Heart right ventricle (tissue), 16 donors: ENCODE results near the gene HOXA9. TPM values are rescaled to one million over a fixed set of nuclear protein-coding genes. Genes with fewer than 3 reads are reported as not detected.
A peak's percentile ranks its signal among the peaks of the same experiment; 100 is the strongest.

Experiments
- ATAC-seq, 8 donors: fragments of 200-7000 bp; cut with Tn5 transposase; one replicate each; pipeline ENCODE4 v1.9.1; 2020; ENCODE audit warnings: mild to moderate bottlenecking in 8 of 8, moderate library complexity in 8 of 8, moderate number of reproducible peaks in 1 of 8
- DNase-seq, 2 donors: peaks; one replicate each; pipeline ENCODE4 v3.0.0-alpha.2; 2020
- H3K27ac ChIP-seq, 10 donors: fragments of 200-600 bp; sonication (generic) in 2 of 10; one replicate each; pipeline versions ENCODE4 v1.5.0 to v1.8.0; 2020 to 2022; ENCODE audit warnings: mild to moderate bottlenecking in 3 of 10
- H3K27me3 ChIP-seq, 7 donors: fragments of 200-600 bp; one replicate each; pipeline ENCODE4 v1.8.0; 2021 to 2022; ENCODE audit warnings: mild to moderate bottlenecking in 2 of 7
- H3K36me3 ChIP-seq, 9 donors: fragments of 200-600 bp; sonication (generic) in 1 of 9; one replicate each; pipeline versions ENCODE4 v1.5.0 to v1.8.0; 2020 to 2022; ENCODE audit warnings: mild to moderate bottlenecking in 2 of 9
- H3K4me1 ChIP-seq, 9 donors: fragments of 200-600 bp; sonication (generic) in 1 of 9; one replicate each; pipeline versions ENCODE4 v1.5.0 to v1.8.0; 2020 to 2022; ENCODE audit warnings: mild to moderate bottlenecking in 4 of 9
- H3K4me3 ChIP-seq, 10 donors: fragments of 200-600 bp; sonication (generic) in 2 of 10; one replicate each; pipeline versions ENCODE4 v1.5.0 to v1.8.0; 2020 to 2022; ENCODE audit warnings: mild to moderate bottlenecking in 7 of 10, moderate library complexity in 2 of 10
- H3K9me3 ChIP-seq, 11 donors: fragments of 200-600 bp in 10 of 11; sonication (generic) in 2 of 11; one replicate each; pipeline versions ENCODE4 v1.5.0 to v1.8.0; 2013 to 2022; ENCODE audit warnings: mild to moderate bottlenecking in 2 of 11, control low read depth in 1 of 11, moderate library complexity in 1 of 11
- WGBS, 2 donors: extraction: QIAGEN DNeasy Blood & Tissue Kit; methylation state at CpG; one replicate each; pipeline ENCODE4 v1.1.7; 2013; ENCODE audit warnings: inconsistent platforms in 1 of 2; 5-methylcytosine and 5-hydroxymethylcytosine counted together
- intact Hi-C, 10 donors: fragments of 100-400 bp; cut with DNase I; formaldehyde crosslinking; loops; one replicate each; pipeline versions ENCODE4 v1.11.1 to v1.14.2; 2022
- polyA plus RNA-seq, 2 donors: library from polyadenylated mRNA; stranded (reverse); fragments of 200-250 nt; gene quantifications; one replicate each; pipeline ENCODE4 v1.2.3, GENCODE V29; 2013
- total RNA-seq, 10 donors: library from RNA; stranded (reverse); fragmentation: NEBNext Ultra II Directional in 3 of 10; extraction: Animal tissue kit (Norgen Biotek cat#: 25700) in 3 of 10; gene quantifications; one replicate each; pipeline versions ENCODE4 v1.2.1 to v1.2.4, GENCODE V29; 2021 to 2023
- TF ChIP-seq, protein P1 (sequence below), 9 donors: fragments of 200-600 bp; sonication (generic) in 2 of 9; IDR thresholded peaks; one replicate each; pipeline versions ENCODE4 v1.5.0 to v1.8.0; 2021 to 2022; ENCODE audit warnings: antibody characterized with exemption in 9 of 9, mild to moderate bottlenecking in 5 of 9, moderate library complexity in 1 of 9
- donor health status: Arrhythmogenic right ventricular cardiomyopathy.
- donor health status: ischemic (EF 13 %, LVEDD 7.1; RV severe dilation, severe dysfunction).
- donor health status: healthy with polysubstance abuse.
- donor health status: DM: no; HTN: yes; CAD: no.
- donor health status: DM: no; HTN: no; CAD: no.
- donor health status: ischemic (EF 25% LVEDD 6.9; RV normal size, moderate dysfunction).
- donor health status: ischemic (EF 25% LVEDD 5.7; RV mildly dilated, moderate dysfunction).
- donor health status: healthy.
- donor health status: DM: yes; HTN: yes; CAD: no.
- donor health status: Ischemic cardiomyopathy.
- donor health status: ischemic (EF 35%, LVEDD 5.7; RV mildly dilated, moderate dysfunction).
- donor health status: nonischemic (EF 11% LVEDD 7.7; RV severe dilation, severe dysfunction).
- donor health status: DM: yes; HTN: yes; CAD: no.
- donor health status: PGD.
- donor health status: ischemic (EF 29% LVEDD 5.4; RV normal size, mild dysfunction).
- donor health status: nonischemic (EF 23%, LVEDD 6.1; RV moderate dilation, normal function).

HOXA9 gene
- total and polyA plus RNA-seq, 12 donors: not detected

DNA sequence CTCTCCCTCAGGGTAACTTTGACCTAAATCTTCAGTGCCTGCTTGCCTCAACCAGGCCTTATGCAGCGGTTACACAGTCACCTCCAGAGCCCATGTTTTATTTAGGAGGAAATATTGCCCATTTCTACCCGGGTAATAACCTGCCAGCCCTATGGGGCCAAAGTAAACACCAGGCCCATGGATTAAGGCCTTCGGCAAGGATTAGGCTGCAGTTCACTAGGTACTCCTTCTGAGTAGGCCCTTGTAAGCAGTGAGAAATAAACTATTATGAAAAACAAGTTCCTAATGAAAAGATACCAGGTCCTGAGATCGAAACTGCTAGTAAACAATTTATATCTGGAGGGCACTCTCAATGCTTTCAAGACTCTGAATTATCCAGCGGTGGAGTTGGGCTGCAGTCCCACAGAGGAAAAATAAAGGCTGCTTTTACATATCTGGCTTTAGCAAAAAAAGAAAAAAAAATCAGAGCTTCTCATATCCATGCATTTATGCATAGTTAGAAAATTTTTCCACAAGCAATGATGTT is 12.5 kb upstream of the HOXA9 start:
- peaks cover 0 to 3% (median 0%) of the 10 kb centered on the region in 9 donors for H3K36me3 ChIP-seq
- WGBS, 2 donors: 78 to 81% methylated on average over 5 of the region's 5 CpGs
- intact Hi-C loops: no loop called here
- H3K27me3 ChIP-seq: peaks cover 72 to 100% (median 100%) of the 10 kb centered on the region in 7 donors
- no peaks in the 10 kb centered on the region for H3K9me3 ChIP-seq
- ATAC-seq (no peak), DNase-seq (no peak)
- H3K4me3 ChIP-seq: no peak overlapping the region
- H3K4me1 ChIP-seq: peaks cover 6 to 36% (median 24%) of the 10 kb centered on the region in 9 donors
- TF ChIP-seq, protein P1, sequence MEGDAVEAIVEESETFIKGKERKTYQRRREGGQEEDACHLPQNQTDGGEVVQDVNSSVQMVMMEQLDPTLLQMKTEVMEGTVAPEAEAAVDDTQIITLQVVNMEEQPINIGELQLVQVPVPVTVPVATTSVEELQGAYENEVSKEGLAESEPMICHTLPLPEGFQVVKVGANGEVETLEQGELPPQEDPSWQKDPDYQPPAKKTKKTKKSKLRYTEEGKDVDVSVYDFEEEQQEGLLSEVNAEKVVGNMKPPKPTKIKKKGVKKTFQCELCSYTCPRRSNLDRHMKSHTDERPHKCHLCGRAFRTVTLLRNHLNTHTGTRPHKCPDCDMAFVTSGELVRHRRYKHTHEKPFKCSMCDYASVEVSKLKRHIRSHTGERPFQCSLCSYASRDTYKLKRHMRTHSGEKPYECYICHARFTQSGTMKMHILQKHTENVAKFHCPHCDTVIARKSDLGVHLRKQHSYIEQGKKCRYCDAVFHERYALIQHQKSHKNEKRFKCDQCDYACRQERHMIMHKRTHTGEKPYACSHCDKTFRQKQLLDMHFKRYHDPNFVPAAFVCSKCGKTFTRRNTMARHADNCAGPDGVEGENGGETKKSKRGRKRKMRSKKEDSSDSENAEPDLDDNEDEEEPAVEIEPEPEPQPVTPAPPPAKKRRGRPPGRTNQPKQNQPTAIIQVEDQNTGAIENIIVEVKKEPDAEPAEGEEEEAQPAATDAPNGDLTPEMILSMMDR (IDR thresholded peaks at IDR 0.05): no peak
- no peak overlapping the region for H3K27ac ChIP-seq

DNA sequence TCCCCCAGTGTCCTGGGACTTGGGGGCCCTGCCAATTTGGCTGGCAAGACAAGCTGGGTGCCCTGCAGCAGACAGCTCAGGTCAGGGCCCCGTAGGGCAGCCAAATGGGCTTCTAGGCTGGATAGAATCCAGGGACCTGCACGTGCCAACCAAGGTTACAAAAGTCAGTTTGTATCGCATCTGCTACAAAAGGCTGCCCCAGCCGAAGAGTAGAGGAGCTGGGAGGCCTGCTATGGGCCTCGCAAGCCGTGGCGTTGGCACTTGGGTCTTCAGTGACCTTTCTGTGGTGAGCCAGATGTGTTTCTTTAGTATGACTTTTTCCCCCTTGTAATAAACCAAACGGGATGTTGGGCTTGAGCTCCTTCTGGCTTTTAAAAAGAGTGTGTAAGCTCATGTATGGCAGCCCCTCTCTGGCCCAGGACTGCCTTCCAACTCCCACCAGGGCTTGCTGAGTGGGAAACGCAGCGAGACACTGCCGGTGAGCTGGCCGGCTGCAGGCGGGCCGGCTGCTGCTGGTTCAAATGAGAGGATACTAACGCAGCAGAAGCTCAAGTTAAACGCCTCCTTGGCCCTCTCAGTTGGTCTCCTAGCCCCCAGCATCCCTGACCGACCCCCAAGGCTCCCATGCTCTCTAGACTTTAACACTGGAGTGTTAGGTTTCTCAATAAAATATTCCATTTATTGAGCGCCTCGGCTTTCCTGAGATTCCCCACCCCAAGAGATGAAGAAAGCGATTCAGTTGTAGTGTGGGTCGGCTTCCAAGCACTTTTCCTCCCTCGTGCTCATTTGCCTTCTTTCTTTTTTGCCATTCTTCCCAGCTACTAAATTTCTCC is 11.8 kb upstream of the HOXA9 start:
- Histone ChIP-seq H3K27me3 (peaks cover 72 to 100% (median 100%) of the 10 kb centered on the region in 7 donors), H3K27ac (no peak overlapping the region), H3K36me3 (peaks cover 0 to 3% (median 0%) of the 10 kb centered on the region in 9 donors), H3K4me1 (peaks cover 8 to 36% (median 29%) of the 10 kb centered on the region in 9 donors), H3K9me3 (no peaks in the 10 kb centered on the region), H3K4me3 (no peak overlapping the region)
- 69 to 71% methylated on average over 22 of the region's 22 CpGs for WGBS, 2 donors
- ATAC-seq (no peak), DNase-seq (no peak)
- TF ChIP-seq, protein P1 (IDR thresholded peaks at IDR 0.05): no peak
- intact Hi-C loops: no loop called here

DNA sequence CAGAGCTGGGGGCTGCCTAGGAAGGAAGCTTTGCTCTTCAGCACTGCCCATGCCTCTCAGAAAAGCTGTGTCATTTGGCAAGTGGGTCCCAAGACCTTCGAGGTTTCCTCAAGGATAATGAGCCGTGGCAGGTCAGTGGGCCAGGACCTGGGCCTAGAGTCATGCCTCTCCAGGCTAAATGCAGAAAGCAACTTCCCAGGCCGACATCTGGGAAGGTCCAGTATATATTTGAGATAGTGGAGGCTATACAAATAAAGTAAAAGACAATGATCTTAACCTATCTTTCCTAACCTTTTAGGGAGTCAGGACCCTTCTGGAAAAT is 11.1 kb upstream of the HOXA9 start:
- intact Hi-C loops: no loop called here
- TF ChIP-seq, protein P1 (IDR thresholded peaks at IDR 0.05): no peak
- Histone ChIP-seq H3K4me1 (peaks cover 8 to 43% (median 29%) of the 10 kb centered on the region in 9 donors), H3K4me3 (no peak overlapping the region), H3K36me3 (peaks cover 0 to 3% (median 0%) of the 10 kb centered on the region in 9 donors), H3K9me3 (no peaks in the 10 kb centered on the region), H3K27me3 (peaks cover 77 to 100% (median 100%) of the 10 kb centered on the region in 7 donors), H3K27ac (no peak overlapping the region)
- WGBS, 2 donors: 68 to 75% methylated on average over 3 of the region's 3 CpGs
- DNase-seq (no peak), ATAC-seq (no peak)

DNA sequence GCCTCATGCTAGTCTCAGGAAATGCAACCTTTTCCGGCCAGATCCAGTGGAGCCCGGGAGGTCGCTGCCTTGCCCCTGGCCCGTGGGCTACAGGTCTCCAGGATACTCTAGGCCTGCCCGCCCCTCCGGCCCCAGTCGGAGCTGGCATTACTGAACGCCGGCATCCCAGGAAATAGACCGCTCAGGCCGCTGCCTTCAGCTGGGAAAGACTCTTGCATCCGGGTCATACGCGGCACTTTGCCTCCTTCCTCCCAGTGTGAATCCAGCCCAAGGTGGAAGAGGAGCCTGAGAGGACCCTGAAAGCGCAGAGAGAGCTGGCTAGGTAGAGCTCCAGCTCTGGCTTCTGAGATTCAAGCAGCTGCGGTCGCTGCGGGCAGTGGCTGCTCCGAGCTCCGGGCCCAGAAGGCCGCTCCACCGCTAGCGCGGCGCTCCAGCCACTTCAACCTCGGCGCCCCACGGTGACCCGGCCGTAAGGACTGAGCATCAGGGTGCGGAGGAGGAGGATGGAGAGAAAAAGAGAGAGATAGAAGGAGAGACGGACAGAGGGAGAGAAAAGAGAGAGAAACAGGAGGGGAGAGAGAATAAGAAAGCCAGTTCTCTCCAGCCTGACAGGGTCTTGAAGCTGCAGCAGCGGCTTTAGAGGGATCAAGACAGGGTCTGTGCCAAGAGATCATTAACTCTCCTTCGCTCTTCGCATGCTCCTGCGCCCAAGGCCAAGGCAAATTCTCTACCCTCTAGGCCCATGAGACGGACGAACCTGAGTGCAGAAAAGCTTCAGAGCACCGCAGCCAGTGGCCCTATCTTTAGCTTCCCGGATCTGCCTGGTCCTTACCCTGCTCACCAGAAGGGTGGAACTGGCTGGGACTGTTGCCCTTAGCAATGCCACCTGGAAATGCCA is 10.5 kb upstream of the HOXA9 start:
- Histone ChIP-seq H3K36me3 (peaks cover 0 to 3% (median 0%) of the 10 kb centered on the region in 9 donors), H3K27me3 (peaks cover 83 to 100% (median 100%) of the 10 kb centered on the region in 7 donors), H3K9me3 (no peaks in the 10 kb centered on the region), H3K4me1 (peaks cover 8 to 44% (median 29%) of the 10 kb centered on the region in 9 donors), H3K4me3 (no peak overlapping the region), H3K27ac (no peak overlapping the region)
- 30 to 34% methylated on average over 40 of the region's 40 CpGs for WGBS, 2 donors
- peak in 1 of 8 donors; percentile 33 for ATAC-seq
- no peak for DNase-seq
- intact Hi-C loops: no loop called here
- TF ChIP-seq, protein P1 (IDR thresholded peaks at IDR 0.05): no peak
